Measurements from ENCODE around the gene CTIF.

Gene CTIF

DNA sequence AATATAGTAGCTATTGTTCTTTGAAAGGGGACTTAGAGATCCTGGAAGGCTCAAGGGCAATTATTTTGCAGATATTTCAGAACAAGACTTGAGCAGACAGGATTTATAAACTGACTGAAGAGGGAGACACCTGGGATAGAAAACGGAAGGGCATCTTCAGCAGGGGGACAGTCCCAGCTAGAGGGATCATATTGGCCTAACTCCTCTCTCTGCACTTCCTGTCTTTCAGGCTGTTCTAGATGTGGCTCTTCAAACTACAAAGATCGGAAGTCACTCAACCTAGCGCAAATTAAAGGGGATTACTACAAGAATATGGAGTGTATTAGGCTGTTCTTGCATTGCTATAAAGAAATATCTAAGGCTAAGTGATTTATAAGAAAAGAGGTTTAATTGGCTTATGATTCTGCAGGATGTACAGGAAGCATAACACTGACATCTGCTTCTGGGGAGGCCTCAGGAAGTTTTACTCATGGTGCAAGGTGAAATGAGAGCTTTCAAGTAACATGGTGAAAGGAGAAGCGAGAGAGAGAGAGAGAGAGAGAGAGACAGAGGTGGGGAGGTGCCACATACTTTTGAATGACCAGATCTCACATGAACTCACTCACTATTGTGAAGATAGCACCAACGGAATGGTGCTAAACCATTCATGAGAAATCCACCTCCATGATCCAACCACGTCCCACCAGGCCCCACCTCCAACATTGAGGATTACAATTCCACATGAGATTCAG is 5.3 kb upstream of the CTIF start:
- DNase-seq (ENCODE audit: low read depth), result no peak

DNA sequence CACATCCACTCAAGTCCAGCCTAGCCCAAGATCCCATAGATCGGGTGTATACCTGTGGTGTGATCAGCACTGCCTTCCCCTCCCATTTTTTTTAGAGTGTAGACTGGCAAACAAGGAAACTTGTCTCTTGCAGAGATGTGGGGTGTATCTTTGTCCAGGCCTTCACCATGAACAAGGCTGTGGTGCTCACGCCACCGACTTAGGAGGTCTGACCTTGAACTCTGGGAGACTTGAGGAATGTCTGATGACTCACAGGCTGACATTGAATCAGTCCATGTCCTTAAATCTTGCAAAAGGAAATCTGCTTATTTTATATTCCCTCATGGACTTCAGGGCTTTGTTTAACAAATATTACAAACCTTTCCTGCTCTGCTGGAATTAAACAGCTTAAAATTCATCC is 4.5 kb upstream of the CTIF start:
- DNase-seq (ENCODE audit: low read depth), result no peak

DNA sequence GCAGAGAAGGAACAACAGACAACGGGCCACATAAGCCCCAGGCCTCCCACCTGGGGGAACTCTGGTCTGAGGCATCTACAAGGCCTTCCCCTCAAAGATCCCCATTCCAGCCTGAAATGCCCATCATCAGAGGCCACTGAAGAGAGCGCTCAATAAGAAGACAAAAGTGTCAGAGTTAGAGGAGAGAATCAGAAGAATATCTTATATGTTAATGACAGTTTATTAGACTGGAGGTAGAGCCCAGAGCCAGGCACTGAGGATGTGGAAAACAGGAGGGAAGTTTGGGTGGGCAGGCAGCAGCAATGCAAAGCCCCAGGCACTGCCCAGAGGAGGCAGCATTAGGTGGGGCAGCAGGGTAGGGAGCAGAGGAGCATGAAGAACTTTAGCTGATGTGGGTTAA is 2.9 kb upstream of the CTIF start:
- no peak for DNase-seq (ENCODE audit: low read depth)

DNA sequence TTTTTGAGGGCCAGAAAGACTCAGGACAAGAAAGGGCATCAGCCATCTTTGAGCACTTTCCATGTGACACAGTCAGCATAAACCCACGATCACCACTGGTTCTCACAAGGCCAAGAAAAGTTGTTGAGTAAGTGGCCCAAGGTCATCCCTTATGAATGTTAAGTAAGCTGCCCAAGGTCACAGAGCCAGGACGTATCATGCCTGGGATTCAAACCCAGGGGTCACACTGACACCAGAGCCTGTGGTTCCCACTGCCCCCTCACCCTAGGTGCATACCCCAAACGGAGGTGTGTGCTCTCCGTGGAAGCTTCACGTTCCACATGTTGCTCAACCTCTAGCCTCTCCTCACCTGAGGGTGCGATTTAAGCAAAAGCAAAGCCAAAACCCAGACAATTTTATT is 2.3 kb upstream of the CTIF start:
- no peak for DNase-seq (ENCODE audit: low read depth)

DNA sequence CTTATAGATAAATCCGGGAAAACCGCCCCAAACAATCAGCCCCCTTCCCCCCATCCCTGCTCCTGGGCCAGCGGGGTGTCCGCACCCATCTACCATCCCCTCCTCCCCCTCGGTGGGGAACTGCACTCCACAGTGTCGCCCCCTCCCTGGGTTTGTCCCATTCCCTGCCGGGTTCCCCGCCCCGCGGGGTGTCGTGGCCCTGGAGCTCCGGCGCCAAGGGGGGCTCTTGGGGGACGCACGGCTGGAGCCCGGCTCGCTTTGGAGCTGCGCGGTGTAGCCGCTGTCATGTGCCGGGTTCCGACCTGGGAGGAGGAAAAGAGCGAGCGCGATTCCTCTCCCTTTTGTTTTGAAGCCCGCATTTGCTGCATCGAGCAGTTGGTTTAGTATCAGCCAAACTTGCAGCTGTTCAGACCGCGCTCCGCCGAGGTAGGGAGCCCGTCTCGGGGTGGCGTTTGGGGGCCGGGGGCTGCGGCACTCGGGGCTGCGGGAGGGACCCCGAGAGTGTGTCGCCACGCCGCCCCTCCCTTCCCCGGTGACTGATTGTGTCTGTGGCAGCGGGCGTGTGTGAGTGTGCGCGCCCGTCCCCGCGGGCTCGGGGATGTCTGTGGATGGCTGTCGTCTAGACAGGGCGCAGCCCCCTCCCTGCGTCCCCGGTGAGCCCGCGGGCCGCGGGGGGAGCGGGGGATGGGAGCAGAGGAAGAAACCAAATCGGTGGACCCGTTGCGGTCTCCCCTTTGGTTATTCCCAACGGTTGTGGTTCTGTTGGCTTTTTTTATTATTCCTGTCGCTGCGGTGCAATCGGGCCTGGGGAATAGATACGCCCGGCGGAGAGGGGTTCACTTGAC is 797 bp downstream of the CTIF start:
- no peak for DNase-seq (ENCODE audit: low read depth)

DNA sequence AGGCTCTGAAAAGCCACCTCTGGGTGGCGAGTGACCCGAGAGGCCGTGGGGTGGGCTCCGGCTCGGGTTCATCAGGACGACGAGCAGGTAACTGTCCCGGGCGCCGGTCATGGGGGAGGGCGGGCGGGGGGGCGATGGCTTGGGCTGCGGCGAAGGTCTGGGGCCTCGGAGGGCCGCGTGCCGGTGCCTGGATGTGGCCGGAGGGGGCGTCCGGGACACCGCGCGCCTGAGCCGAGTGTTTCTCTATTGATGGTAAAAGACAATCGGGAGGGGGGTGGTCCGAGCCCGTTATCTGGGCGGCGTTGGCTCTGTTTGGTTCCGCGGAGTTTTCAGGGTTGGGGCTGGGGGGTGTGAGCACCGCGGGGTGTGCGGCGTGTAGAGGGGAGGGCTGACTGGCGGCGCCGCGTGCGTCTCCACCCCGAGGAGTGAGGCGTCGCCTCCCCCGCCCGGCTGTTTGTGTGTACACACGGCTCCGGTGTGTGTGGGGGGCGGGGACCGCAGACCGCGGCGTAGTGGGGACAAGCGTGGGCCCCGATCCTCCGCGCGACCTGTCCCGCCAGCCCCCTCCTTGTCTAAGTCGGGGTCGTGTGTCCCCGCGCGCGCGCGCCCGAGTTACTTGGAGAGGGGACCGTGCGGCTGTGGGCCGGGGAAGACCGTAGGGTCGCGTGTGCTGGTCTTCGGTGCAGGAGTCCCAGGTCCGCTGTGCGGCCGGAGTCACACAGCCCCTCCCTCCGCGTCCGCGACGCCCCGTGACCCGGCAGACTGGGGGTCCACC is 1.6 kb downstream of the CTIF start:
- DNase-seq (ENCODE audit: low read depth), result no peak

DNA sequence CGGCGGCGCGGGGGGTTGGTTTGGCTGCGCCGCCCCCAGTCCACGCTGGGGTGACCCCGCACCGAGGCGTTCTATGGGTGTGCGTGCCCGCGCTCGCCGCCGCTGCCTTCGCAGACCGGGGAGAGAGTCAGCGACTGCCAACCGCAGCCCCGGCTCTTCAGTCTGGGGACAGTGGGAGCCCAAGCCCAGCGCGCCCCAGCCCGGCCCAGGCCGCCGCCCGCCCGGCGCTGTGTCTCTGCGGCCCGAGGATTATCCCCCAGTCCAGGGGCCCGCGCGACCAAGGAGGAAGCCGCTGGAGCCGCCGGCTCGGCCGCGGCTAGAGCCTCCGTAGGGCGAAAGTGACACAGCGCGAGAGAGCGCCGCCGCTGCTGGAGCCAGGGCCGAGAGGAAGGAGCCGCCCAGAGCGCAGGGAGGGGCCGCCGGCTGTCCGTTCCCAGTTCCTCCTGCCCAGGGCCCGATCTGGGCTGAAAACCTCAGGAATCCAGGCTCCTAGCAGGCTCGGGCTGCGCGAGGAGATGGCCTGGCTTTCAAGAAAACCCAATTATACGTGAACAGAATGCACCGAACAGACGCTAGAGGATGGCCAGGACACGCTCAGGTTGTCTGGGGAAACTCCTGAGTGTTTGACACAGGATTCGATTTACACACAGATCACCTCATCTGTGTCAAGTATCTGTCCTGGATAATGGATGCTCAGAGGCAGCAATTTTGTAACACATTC is 2.4 kb downstream of the CTIF start:
- DNase-seq (ENCODE audit: low read depth), result no peak

DNA sequence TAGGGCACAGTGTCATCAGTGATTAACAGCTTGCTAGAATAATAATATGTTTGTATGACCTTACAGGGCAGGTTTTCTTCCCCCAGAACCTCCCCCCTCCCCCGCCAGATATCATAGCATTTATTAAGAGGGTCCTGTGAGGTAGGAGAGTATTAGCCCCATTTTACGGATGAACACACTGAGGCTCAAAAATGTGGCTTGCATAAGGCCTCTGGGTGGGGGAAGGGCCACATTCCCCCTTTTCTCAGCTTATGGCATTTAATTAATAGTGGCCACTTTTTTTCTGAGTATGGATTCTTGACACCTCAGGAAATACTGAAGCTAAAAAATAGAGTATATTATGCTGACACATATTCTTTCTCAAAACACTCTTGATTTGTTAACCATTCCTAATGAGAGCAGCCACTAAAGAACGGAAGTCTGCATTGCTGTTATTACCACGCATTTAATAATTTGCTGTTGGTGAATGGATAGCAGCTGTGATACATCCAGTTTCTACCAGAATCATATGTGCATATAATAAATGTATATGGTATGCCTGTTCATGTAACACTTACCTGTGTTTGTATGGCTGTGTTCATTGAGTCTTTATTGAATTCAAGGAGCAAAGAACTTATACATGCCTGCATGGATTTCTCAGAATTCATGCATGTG is 3.0 kb downstream of the CTIF start:
- DNase-seq (ENCODE audit: low read depth), result no peak

DNA sequence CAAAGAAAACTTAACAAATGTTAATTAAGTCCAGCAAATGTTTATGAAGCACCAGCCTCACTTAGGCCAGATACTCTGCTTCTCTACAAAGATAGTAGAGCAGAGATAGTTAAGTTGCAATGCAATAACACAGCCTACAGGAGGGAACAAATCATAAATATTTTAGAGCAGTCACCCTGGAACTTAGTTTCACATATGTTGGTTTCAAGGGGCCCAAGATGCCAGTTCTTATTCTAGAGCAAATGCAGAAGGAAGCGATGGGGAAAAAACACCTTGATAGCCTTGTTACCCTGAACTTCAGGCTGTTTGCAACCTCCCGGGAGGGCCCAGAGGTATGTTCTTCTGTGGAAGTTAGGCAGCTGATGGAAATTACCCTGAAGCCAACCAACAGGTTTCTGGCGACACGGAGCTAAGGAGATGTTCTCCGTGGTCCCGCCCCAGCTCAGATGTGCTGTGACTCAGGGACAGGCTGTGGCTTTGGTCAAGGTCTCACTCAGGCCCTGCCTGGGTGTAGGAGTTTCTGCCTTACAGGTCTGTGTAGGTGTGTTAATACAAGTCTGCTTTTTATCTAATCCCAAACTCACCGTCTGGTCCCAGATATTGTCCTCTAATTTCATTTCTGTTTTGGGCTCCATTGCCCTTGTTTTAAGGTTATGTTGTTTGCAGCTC is 3.8 kb downstream of the CTIF start:
- DNase-seq (ENCODE audit: low read depth), result no peak

DNA sequence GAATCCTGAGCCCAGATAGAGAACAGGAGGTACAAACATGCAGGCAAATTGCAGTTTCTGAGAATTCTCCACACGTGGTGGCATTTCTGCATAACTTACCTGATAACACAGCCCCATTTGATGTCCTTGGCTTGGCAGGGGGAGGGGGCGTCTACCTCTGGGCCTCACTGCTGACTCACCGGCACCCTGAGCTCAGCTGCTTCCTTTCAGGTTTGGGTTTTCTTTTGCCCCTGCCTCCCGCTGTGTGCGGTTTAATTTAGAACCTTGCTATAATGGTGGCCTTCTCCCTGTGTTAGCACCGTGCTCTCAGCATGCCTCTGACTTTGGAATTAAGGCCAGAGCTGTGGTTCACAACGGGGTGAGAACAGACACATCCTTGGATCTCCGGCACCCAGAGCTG is 4.4 kb downstream of the CTIF start:
- DNase-seq (ENCODE audit: low read depth), result no peak

DNA sequence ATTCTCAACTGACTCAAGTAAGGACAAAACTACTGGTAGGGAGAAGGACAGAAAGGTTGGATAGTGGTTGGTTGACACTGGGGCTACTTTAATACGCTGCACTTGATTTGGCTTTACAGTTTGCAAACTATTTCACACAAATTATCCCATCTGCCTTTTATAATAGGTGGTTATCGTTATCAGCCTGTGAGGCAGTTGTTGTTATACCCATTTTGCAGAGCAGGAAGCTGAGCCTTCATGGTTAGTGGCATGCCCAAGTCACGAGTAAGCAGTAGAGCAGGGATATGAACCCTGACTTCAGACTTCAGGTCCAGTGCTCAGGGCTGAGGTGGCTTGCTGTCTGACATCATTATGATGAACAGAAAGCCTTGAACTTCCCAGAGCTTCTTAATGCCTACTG is 5.3 kb downstream of the CTIF start:
- DNase-seq (ENCODE audit: low read depth), result no peak

DNA sequence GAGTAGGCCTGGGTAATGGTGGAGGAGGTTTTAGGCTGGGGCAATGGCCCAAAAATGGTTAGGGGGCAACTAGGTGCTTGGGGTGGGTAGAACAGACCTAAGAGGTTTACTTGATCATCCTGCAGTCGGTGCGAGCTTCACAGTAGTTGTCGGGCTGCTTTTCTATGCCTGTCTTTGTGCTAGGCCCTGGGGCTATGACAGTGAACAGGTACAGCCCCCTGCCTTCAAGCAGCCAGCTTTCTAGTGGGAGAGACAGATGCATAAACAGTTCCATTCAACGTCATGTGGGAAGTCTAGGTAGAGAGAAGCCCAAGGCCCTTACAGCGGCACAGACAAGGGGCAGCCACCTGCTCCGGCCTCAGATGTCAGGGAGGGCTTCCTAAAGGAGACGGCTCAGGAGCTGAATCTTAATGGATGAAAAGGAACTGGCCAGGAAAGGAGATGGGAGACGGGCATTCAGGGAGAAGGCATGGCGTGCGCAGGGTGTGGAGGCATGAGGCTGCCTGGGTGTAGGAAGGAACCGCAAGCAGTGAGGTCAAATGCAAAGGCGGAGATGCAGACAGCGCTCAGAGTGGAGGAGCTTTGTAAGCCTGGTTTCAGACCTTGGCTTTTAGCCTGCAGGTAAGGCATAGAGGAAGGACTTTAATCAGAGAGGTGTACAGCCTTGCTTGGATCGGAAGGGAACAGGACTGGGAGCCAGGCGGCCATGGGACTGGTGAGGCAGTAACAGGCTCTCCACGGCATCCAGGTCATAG is 6.0 kb downstream of the CTIF start:
- DNase-seq (ENCODE audit: low read depth), result no peak

DNA sequence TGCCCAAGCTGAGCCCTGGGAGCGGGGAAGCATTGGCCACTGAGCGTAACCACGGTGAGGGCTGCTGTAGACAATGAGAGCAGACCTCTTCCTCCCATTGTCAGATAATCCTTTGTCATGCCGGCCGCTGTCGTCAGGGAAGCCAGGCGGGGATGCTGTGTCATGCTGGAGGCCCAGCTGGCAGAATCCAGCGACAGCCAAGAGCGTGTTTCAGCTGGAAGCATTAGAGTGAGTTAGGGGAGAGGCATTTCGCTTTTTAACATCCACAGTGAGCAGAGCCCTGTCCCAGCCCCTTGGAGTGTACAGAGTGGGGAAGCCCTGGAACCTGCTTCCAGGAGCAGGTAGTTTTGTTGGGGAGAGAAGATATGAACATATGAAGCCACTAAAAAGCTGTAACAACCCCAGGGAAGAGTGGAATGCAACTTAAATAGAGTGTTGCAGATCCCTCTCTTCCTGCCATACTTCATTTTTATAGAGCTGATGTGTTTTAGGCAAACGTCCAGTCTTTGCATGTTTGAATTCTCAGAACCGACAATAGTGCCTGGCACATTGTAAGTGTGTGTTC is 7.0 kb downstream of the CTIF start:
- no peak for DNase-seq (ENCODE audit: low read depth)

DNA sequence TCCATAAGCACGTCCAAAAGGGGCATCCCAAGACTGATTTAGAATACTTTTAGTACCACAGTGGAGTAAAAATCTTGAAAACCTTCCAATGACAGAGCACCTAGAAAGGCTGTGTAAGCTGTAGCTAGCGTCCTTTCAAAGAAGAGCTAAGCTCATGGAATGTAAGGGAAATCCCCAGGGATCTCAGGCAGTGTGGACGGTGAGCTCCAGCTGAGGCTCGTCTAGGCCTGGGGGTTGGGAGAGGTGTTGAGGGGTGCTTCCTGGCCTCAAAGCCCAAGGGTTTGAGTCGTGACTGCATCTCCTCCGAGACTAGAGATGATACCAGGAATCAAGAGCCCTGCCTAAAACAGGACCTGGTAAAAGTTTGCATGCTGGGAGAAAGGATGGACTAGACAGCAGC is 7.6 kb downstream of the CTIF start:
- DNase-seq (ENCODE audit: low read depth), result no peak

DNA sequence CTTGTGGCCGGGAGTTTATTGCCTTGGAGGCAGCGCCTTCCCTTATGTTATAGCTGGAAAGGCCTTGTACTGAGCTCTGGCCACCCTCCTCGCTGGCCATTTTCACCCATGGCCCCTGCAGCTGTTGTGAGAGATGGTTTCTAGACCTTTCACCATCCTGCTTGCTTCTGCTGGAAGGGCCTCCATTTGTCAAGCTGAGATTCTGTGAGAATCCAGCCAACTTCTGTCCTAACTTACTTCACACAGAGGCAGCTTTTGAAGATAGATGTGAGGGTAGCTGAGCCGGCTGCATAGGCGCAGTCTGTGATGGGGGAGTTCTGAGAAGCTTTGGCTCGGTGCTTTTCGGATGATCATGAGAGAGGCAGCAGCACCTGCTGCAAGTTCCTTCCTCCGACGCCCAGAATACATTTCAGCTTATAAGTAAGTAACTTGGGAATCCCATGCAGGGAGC is 8.7 kb downstream of the CTIF start:
- no peak for DNase-seq (ENCODE audit: low read depth)

DNA sequence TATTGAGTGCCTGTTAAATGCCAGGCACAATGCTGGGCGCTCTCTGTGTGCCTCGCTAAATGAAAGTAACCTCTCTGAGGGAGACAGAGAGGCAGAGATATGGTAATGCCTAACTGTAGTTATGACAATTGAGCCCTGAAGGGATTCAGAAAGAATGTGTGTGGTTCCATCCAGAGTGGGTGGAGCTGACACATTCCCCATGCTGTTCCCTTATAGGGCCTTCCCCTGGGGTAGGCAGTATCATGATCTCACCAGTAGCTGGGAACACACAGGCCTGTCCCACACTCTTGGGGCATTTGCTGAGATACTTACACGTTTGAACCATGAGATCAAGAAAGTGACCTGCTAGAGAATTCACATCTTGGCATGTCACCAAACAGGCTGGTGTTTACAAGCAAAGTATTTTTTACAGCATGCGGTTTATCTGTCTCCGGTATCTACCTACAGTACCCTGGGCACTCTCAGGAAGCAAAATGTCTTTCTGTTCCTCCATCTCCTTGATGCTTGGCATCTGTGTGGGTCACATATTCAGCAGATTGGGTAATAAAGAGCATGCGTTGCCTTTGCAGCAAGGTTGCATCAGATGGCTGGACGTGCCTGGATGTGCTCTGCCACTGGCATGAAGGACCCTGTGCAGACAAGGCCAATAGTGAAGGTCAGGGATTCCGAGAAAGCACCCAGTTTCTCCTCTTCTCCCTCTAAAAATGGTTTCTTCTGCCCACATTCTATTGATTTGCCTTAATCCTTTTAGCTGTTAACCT is 9.4 kb downstream of the CTIF start:
- no peak for DNase-seq (ENCODE audit: low read depth)

DNA sequence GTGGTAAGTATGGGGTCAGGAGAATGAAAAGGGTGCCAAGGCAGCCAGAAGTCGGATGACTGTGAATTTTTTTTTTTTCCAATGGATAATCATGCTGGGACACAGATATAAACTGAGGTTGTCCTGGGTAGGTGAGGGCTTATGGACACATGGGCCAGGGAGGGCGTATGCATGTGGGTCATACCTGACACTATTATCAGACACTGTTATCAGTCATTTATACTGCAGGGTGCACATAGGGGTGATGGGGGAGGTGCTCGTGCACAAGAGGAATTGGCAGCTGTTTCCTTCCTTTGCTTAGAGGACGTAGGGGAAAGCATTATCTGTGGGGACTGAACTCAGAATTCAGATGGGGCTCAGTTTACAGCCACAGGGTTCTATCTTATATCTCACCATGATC is 10.1 kb downstream of the CTIF start:
- DNase-seq (ENCODE audit: low read depth), result no peak

DNA sequence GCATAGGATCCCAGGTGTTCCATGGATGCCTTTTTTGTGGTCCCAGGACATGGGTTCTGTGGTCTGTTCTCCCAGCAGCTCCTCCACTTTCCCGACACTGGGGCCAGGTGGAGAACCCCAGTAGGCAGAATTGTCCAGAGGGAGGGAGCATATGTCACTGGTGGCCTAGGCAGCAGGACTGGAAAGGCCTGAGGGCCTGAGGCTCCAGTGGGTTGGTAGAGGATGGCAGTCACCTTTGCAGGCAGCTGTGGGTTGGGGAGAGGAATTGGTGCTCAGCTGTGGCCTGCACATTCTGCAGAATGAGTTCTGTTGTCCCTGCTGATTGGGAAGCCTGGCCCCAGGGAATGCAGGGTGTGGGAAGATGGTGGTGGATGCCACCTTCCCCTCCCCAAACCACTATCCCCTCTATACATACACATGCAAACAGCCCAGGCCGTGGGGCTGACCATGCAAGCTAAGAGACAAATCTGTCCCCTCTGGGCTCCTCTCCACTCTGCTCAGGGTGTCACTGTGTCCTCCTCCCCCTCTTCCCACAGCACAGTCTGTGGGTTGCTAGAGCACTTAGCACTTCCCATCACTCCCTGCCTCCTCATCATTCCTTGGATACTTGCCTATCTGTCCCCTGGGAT is 11.4 kb downstream of the CTIF start:
- no peak for DNase-seq (ENCODE audit: low read depth)

DNA sequence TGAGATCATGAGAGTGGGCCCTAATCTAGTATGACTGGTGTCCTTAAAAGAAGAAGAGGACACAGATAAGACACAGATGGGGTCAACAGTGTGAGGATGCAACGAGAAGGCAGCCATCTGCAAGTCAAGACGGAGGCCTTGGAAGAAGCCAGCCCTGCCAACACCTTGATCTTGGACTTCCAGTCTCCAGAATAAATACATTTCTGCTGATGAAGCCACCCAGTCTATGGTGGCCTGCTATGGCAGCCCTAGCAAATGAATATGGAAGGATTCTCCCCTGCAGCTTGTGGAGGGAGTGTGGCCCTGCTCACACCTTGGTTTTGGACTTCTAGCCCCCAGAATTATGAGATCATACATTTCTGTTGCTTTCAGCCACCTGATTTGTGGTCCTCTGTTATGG is 12.3 kb downstream of the CTIF start:
- DNase-seq (ENCODE audit: low read depth), result no peak

All from stimulated activated CD8-positive, alpha-beta memory T cell treated with anti-CD3 and anti-CD28 coated beads, Interleukin-12 subunit alpha, Interleukin-12 subunit beta, amount 100 ng/mL, for 1 hour (primary cell).